HG03139 (cell line): Measurements from ENCODE around the gene GNG14.
"Not testable (repeated sequence)": the region's sequence is repeated elsewhere in the genome, so short reads cannot be mapped to it uniquely, and the experiment has no call there.

Source experiments
- ATAC-seq: cut with Tn5 transposase; IDR thresholded peaks from one replicate; pipeline ENCODE4 v1.9.1; 2021; ENCODE audit not compliant: unreplicated experiment

GNG14 gene

GRCh38 chr19:12687496-12688196 lies at the start of gene GNG14:
TSS of gene GNG14 (plus strand) at chr19:12687998. CDS start at chr19:12688049, 51 bp downstream.
- no peak for ATAC-seq

- no peak for ATAC-seq
Observed at GRCh38 chr19:12638611-12639182, 49.1 kb upstream of the GNG14 start.

DNA sequence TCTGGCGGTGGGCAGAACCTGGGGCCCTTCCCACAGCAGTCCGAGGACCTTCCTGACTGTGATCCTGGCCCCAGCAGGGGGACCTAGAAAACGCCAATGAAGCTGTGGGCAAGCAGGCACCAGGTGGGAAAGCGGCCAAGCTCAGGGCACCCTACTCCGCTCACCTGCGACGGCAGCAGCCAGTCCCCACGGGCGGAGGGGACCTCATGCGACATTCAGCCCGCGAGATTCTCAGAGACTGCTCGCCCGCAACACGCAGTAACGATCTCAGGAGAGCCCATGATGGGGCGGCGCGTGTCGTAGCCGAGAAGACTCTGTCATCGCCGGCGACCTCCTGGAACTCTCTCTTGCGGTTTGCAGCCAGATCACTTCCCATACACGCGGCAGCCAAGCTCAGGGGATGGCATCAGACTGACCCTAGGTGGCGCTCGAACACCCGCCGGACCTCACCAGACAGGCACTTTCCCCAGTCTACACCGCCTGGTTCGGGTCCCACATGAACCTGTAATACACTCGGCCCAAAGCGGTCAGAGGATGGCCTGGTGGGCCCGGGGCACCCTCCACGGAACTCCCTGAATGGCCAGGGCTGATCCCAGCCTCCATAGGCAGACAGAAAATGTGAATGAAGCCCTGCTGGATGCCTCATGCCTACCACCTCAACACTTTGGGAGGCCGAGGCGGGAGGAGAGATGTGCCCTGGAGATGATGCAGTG lies 47.7 kb upstream of the GNG14 start:
- no peak for ATAC-seq

DNA sequence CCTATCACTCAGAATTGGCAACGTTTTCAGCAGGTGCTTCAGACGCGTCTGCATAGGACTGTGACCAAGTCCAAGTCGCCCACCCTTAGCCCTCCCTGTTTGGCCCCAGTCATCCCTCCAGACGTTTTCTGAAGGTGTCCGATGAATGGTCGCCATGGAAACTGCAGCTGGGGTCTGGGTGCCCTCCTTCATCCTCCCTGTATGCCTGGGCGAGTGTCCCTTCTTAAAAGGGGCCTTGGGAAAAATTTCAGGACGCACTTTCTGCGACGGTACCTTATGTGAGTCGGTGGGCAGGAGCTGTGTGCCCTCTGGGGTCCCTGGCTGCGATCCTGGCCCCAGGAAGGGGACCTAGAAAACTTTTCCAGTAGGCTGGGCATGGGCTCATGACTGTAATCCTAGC lies 46.3 kb upstream of the GNG14 start:
- ATAC-seq = no peak

DNA sequence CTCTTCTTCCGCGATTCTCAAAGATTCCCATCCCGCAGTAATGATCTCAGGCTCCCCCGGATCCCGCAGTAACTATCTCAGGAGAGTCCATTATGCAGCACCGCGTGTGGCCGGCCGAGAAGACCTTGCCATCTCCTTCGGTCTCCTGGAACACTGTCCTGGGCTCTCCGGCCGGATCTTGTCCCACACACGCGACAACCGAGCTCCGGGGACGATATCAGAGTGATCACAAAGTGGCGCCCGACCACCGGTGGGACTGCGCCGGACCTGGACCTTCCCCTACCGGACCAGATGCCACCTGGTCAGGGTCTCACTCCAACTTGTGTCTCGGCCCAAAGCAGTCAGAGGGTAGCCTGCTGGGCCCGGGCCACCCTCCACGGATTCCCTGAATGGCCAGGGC lies 45.3 kb upstream of the GNG14 start:
- ATAC-seq = no peak

- not testable (repeated sequence) for ATAC-seq
Observed at GRCh38 chr19:12643716-12644115, 44.1 kb upstream of the GNG14 start.

GRCh38 chr19:12646551-12646950 lies 41.2 kb upstream of the GNG14 start:
- no peak for ATAC-seq

- no peak for ATAC-seq
Observed at GRCh38 chr19:12647047-12647446, 40.8 kb upstream of the GNG14 start.

DNA sequence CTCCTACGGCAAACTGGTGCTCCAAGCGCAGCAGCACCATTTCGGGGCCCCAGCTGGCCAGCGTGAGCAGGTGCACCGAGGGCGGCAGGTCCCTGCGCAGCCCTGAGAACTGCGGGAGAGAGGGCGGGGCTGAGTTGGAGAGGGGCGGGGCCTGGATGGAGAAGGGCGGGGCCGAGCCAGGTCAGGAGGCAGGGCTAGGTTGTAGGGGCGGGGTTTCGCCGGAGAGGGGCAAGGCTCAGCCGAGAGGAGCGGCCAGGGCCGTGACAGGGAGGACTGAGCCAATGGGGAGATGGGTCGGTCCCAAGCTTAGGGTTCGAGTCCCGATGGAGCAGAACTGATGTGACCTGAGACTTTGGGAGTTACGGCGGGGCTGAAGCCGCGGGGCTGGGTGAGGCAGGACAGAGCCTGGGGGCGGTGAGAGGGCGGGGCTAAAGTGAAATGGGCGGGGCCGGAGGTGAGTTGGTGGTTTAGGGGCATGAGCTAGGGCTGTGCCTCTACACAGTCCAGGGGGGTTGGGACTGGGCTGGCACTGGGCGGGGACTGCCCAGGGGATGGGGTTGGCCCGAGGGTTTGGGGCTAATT lies 40.2 kb upstream of the GNG14 start:
- ATAC-seq = no peak

DNA sequence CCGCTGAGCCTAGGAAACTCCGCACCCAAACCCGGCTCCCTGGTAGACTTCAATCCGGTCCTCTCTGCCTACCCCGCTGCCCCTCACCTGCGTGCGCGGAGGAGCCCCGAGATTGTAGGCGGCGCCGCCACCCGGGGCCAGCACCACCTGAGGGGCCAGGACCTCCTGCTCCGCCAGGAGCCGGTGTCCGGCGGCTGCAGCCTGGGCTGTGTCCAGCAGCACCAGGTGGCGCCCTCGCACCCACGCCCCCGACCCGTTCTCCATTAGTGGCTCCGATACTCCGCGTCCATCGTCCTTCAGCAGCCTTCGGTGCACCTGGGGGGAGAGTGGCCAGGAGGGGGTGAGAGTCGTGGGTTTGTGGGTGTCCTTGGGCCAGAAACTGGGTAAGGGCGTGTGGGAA lies 39.7 kb upstream of the GNG14 start:
- ATAC-seq = no peak

DNA sequence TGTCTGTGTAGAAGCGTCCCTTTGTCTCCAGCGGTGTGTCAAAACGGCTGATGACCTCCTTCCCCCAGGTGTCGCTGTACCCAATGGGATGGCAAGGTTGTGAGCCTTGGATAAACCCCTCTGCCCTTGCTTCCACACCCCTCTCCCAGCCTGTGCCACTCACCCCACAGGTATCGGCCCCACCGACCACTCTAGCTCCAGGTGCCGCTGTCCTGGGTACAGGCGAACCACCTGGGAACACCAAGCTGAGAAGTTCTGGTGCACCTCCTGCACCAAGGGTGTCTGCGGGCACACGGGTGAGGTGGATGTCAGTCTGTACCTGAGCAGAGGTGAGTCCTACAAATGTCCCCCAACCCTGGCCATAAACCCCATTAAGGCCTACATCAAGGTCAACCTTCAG lies 37.9 kb upstream of the GNG14 start:
- ATAC-seq = no peak

DNA sequence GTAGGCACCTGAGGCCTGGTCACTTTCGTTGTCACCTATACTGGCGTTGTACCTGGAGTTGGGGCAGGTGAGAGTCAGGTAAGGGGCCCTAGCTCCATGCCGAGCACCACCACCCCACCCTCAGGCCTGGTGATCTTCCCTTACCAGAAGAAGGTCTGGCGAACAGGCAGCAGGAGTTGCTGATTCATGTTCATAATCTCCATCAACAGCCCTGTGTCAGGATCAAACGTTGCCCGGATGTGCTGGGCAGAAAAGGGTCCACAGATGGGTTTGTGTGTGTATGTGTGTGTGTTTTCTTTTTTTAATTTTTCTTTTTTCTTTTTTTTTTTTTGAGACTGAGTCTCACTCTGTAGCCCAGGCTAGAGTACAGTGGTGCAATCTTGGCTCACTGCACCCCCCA lies 35.6 kb upstream of the GNG14 start:
- ATAC-seq = no peak

DNA sequence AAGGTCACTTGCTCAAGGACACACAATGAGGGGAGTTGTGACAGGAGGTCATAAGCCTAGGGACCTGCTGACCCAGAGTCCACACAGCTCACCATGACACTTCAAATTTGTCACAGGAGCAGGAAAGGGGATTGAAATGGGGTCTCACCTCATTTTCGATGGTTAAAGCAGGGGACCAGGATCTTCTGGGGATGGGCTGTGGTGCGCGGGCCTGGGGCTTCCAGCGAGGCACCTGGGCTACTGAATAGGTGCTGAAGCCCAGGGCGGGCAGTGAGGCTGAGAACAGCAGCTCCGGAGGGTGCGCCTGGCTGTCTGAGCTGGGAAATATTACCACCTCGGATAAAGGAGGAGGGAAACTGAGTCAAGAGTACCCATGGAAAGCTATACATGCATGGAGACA lies 32.3 kb upstream of the GNG14 start:
- no peak for ATAC-seq

DNA sequence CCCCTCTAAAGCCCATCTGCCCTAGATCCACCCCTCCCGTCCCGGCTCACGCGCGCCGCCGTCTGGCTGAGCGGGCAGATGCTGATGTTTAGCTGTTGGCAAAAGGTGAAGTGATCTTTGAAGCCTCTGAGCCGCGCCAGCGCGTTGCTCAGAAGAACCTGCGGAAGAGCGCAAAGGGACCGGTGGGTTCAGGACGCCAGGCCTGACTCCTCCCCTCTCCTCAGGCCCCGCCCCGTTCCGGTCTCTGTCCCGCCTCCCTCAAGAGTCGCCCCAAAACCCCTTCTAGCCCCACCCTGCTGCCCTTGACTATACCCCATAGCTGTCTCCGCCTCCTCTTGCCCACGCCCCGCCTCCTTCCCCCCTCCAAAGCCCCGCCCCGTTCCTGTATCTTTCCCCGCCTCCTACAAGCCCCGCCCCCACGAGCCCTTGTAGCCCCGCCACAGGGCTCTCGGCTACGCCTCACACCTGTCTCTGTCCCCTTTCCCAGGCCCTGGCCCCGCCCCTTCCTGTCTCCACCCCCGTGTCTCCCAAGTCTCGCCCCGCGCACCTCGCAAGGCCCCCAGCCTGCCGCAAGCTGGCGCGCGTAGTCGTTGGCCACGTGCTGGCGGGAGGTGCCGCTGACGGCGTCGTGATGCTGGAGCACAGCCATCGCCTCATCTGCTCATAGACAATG lies 30.8 kb upstream of the GNG14 start:
- ATAC-seq = no peak

DNA sequence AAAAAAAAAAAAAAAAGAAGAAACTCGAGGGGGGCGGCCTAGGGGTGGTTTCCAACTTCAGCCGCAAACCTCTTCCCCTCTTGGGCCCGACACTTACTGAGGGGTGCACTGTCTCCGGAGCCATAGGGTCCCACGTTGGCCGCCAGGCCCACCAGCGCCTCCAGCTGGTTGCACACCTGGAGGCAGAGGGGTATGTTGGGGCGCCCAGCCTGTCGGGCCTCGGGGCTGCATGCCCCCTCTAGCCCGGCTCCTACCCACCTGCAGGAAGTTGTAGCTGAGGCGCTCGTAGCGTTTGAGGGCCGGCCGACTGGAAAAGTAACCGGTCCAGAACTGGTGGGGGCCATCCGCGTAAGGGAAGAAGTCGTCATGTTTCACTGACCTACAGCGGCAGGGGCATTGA lies 29.8 kb upstream of the GNG14 start:
- no peak for ATAC-seq

- no peak for ATAC-seq
Observed at GRCh38 chr19:12660980-12661379, 26.8 kb upstream of the GNG14 start.

GRCh38 chr19:12664406-12665280 lies 23.2 kb upstream of the GNG14 start:
- ATAC-seq = no peak

GRCh38 chr19:12665281-12665573 lies 22.6 kb upstream of the GNG14 start:
- ATAC-seq = no peak

GRCh38 chr19:12665671-12666264 lies 22.0 kb upstream of the GNG14 start:
- no peak for ATAC-seq
